ENCODE data around the gene MISP3.

MISP3 gene

DNA sequence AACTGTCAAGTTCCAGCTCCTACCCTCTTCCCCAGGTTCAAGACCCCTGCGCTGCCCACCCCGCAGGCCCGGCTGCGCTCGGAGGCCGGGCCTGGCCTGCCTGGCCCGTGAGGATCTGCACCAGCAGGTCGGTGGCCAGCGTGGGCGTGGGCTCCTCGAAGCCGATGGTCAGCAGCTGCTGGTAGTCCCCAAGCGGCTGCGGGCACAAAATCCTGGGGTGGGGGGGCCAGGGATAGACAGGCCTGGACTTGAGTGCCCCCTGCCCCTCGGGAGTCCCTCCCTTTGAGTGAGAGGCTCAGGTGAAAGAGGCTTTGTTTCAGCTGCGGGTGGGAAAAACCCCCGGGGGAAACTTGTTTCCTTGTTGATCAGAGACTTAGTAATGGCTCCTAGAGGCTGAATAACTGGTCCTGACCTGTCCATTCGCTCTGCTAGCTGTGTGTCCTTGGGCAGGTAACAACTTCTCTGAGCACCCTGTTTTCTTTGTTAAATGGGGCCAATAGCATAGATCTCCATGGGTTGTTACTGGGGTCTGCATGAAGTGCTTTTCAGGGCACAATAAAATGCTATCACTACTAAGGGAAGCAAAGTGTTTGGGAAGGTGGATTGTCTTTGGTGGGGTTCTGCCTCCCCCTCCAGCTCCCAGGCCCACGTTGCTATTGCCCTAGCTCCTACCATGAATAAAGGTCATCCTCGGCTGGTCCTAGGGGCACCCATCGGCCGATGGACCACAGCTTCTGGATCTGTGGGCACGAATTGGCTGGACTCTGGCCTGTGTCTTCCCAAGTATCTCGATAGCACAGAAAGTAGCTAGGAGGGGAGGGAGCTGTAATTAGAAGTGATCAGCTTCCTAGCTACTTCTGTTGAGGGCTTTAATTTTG is 9.4 kb downstream of the MISP3 start:
- no peak for DNase-seq

GRCh38 chr19:14082675-14082960 is 10.0 kb downstream of the MISP3 start:
- no peak for DNase-seq

DNA sequence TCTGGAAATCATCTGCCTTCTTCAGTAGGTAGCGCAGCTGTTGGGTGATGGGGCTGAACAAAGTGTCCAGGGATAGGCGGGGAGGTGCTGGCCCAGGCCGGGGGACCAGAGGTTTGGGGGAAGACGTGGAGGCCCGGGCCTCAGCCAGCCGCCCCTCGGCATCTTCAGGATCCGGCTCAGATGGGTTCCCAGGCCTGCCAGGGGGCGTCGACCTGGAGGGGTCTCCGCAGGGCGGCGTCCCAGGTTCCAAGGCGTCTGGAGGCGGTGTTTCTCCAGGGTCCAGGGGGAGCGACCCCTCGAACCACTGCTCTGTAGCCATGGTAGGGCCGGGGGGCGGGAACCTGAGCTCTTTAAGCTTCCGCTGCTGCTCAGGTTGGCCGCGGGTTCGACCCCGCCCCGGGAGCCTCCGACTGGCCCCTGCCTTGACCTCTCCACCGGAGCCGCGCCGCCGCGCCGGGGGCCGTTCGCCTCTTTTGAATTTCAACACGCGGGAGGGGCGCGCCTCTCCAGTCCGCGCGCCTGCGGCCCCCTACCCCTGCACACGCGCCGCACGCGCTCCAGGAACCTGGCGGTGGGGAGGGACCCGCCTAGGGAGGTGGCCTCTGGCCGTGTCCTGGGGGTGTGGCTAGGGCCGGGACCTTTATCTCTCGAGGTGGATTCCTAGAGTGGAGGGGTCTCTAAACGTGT is 12.9 kb downstream of the MISP3 start, which contains the start of gene C19orf67:
Gene C19orf67, minus strand, starts transcription at position 475 of the 687 bp plus-strand sequence. Its CDS starts 156 bp downstream, at position 319.
- DNase-seq: no peak

DNA sequence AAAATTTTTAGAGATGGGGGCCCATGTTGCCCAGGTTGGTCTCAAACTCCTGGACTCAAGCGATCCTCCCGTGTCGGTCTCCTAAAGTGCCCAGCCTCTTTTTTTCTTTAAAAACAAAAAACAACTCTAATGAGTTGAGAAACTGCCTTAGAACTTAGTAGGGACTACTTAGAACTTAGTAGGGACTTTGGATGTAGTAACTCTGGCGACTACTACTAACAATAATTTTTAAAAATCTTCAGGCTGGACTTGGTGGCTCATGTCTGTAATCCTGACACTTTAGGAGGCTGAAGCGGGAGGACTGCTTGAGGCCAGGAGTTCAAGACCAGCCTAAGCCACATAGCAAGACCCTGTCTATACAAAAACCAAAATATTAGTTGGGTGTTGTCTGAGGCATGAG is 13.5 kb downstream of the MISP3 start:
- DNase-seq: no peak

GRCh38 chr19:14088634-14089411 is 16.2 kb downstream of the MISP3 start:
- DNase-seq: no peak

- DNase-seq: no peak
These were observed 16.8 kb downstream of the MISP3 start for GRCh38 chr19:14089412-14089661.

DNA sequence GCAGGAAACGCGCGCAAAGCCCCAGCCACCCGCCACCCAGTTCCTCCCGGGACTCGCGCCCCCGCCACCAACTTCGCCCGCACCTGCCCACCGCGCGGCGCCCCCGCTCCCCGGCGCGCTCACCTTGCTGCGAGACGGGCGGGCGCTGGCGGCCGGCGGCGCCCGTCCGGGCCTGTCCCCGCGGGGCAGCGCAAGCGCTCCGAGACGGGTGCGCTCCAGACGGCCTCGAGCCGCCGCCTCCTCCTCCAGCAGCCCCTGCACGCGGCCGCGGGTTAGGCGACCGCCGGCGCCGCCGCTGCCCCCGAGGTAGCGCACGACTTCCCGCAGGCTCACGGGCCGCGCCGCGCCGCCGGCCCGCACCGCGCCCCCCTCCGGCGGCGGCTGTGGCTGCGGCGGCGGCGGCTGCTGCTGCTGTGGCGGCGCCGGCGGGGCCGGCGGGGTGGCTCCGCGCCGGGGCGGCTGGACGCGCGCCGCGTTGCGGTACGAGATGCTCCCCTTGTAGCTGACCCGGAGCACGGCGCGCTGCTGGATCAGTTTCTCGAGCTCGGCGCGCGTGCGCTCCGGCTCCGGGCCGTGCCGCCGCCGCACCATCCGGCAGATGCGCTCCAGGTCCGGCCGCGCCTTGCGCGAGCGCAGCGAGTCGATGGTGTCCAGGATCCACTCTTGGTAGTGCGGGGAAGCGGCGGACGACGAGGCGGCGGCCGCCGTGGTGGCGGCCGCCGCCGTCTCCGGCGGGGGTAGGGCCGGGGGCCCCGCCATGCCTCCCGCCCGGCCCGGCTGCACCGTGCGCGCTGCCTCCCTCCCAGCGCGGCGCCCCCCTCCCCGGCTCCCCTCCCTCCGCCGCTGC is 17.3 kb downstream of the MISP3 start:
- no peak for DNase-seq

DNA sequence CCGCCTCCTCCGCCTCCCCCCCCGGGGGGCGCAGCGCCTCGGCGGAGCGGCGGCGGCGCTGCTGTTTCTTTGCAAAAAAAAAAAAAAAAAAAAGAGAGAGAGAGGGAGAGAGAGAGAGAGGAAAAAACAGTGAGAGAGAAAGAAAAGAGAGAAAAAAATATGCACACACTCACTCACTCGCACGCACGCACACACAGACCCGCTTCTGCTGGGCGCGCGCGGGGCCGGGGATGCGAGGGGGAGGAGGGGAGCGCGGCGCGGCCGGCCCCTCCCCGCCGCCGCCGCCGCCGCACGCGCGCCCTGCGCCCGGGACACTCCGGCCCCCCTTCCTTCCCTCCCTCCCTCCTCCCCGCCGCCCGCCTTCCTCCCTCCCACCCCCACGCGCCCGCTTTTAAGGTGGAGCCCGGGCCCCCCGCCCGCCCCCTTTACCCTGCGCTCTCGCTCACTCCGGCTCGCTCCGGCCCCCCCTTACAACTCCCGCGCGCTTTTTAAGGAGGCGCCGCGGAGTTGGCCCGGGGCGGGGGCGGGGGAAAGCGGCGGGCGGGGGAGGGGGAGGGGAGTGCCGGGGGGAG is 18.0 kb downstream of the MISP3 start, which contains the start of gene SAMD1:
Gene SAMD1, minus strand, starts transcription at position 243 of the 572 bp plus-strand sequence.
- DNase-seq: no peak

DNA sequence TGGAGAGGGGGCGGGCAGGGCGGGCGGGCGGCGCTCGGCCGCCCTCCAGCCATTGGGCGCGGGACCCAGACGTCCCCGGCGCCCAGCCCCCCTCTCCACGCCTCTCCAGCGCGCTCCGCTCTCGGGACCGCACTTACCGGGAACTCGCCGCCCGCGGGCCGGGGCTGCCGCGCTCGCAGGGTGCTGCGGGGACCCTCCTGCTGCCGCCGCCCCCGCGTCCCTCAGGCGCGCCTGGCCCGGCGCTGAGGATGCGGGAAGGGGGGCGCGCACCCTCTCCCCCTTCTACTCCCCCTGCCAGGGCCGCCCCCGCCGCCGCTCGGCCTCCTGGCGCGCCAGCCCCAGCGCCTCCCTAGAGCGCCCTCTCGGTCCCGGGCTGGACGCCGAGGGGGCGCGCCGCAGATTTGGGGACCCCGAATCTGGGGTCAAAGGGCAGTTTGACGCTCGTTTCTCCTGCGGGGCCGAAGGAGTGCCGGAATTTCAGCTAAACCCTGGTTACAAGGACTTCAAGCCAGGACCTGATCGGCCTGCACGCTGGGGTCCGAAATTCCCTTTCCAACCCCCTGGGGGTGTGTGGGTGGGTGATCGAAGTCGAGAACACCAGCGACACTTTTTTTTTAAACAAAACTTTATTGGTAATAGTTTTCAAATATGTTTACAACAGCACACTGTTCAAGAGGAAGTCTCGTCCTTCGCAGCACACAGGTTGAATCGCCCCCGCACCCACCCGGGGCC is 18.7 kb downstream of the MISP3 start:
- no peak for DNase-seq

DNA sequence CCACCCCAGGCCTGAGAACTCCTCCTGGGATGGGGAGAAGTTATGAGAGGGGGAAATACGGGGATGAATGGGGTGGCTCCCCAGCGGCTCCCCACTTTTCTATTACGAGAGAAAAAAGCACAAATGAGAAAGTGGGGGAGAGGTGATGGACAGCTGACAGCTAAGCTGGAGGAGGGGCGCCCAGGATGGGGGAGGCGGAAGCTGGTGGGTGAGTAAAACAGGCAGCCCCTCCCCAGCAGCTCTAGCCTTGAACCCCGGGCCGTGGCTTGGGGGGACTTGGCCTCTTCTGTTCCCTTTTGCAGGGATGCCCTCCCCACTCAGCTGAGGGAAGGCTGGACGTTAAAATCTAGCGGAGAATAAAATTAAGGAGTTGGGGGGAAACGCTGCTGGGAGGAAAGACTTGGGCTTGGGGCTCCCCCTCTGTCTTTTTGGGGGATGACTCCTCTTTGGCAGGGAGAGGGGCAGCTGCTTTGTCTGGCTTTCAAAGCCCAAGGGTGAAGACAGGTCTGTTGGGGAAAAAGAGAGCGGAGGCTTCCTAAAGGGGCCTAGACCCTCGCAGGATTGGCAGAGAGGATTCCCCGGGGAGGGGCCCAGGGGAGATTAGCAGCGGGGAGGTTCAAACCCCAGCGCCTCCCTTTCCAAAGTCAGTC is 19.4 kb downstream of the MISP3 start:
- DNase-seq: no peak

DNA sequence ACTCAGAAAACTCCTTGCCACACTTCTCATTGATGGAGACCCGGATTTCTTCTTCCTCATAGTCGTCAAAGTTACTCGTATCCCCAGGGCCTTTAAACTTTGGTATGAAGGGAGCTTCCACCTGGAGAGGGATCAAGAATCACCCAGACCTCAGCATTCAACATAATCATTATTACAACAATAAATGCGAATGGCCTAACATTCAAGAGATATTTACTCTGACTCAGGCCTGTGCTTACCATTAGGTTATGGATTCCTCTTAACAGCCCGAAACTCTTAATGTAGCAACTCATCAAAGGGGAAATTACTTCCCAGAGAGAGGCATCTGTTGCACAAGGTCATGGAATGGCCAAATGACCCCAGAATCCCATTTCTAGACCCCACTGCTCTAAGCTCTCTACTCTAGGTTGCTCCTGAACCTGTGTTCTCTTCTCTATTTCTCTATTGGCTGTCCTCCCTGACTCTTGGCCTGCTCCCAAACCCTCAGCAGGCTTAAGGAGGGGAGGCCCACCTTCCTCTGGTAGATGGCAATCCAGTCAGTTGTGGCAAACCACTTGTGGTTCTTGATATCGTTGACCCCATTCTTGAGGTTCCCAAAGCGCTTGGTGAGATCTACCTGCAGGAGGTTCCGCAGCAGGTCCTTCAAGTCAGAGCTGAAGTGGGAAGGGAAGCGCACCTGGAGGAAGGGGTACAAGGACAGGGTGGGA is 20.7 kb downstream of the MISP3 start:
- no peak for DNase-seq

DNA sequence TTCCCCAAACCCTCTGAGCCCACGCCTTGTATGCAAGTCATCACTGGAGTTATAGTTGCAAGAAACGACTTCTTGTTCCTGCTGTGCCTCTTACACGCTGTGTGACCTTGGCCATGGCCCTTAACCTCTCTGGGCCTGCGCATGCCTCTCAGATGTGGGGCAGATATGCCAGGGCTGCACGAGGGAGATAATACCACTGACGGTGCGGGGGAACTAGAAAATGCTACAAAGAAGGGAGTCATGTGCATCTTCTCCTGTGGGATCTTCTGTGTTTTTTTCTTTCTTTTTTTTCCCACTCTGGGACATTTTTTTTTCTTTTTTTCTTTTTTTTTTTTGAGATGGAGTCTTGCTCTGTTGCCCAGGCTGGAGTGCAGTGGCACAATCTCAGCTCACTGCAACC is 22.3 kb downstream of the MISP3 start:
- DNase-seq: no peak

GRCh38 chr19:14096272-14096992 is 23.8 kb downstream of the MISP3 start:
- no peak for DNase-seq

- DNase-seq: no peak
These were observed 25.1 kb downstream of the MISP3 start for GRCh38 chr19:14097532-14098151.

DNA sequence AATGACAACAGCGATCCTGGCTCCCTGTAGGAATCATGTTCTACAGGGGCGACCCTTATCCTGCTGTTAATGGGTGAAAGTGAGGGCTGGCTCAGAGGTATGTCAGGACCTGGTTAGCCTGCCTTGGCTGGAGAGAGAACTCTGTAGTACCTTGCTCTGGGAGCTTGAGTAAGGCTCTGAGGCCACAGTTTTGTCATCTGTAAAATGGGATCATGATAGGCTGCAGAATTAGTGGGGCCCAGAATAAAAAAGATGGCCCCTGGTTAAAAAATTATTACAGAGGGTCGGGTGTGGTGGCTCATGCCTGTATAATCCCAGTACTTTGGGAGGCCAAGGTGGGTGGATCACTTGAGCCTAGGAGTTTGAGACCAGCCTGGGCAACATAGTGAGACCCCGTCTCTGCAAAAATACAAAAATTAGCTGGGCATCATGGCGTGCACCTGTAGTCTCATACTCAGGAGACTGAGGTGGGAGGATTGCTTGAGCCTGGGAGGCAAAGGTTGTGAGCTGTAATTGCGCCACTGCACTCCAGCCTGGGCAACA is 28.5 kb downstream of the MISP3 start:
- no peak for DNase-seq

DNA sequence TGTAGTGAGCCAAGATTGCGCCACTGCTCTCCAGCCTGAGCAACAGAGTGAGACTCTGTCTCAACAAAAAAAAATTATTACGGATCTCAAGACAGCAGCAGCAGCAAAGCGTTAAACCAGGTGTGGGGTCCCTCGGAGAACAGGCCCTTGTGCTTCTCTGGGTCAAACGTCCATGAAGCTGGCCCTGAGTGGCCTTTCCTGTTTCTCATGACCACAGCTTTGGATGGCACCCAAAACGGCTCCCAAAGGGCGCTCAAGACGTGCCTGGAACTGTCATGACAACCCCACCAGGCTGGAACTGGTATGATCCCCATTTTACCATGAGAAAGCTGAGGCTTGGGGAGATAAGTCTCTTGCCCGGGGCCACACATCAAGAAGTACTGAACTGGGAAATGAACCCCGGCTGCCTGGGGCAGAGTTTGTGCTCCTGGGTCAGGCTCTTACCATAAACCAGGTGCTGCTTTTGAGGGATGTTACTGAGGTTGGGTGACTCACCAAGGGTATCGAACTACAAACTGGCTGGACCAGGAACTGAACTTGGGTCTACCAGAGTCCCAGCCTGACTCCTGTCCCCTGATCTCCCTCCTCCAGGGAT is 29.6 kb downstream of the MISP3 start:
- no peak for DNase-seq

DNA sequence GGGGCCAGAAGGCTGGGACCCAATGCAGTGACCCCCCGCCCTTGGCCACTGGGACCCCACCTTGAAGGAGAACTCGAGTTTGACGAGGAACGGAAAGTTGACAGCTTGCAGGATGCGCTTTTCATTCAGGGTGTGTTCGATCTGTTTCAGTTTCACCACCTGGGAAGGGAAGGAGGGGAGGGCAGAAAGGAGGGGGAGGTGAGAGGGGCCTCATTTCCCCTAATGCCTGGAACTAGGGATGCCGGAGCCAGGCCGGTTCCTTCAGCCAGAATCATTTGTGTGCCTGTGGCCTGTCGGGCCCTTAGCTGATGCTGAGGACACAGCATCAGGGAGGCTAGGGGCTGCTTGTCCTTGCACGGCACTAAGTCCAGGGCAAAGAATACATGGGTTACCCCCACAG is 30.2 kb downstream of the MISP3 start:
- DNase-seq: no peak

DNA sequence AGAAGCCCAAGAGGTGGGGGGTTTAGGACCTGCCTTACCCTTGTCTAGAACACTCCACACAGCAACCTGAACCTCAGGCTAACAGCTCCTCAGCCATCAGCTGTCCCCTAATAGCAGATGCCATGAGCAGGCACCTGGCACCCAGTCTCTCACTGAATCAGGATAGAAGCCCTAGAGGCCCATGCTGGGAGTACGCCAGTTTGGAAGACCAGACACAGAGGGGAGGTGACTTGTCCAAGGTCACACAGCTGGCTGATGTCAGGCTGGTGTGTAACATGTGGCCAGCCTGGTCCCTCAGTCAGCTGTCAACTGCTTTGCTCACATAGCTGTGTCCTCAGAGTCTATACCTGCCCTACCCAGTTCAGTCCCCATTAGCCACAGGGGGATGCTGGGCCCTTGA is 30.7 kb downstream of the MISP3 start:
- DNase-seq: no peak

GRCh38 chr19:14105680-14106079 is 33.1 kb downstream of the MISP3 start:
- no peak for DNase-seq
